NB4 (cell line): ENCODE data around the gene KMT2C.

ENCODE experiments used
- DNase-seq: peaks from one replicate; pipeline ENCODE4 v3.0.0; 2010; ENCODE audit warnings: low read depth
- H3K4me3 ChIP-seq: one replicate; pipeline ENCODE4 v1.5.1; 2011; ENCODE audit warnings: mild to moderate bottlenecking, low read depth, low read length, moderate library complexity
- CTCF ChIP-seq: IDR thresholded peaks from one replicate; pipeline ENCODE4 v1.5.1; 2012; ENCODE audit warnings: low read depth, low read length
- MAX ChIP-seq: IDR thresholded peaks from 2 replicates; pipeline ENCODE4 v1.6.1; 2011; ENCODE audit warnings: low read depth, low read length
- MYC ChIP-seq: IDR thresholded peaks from 2 replicates; pipeline ENCODE4 v1.6.1; 2011; ENCODE audit warnings: low read depth, low read length
- POLR2A ChIP-seq: IDR thresholded peaks from 2 replicates; pipeline ENCODE4 v1.6.1; 2011; ENCODE audit warnings: mild to moderate bottlenecking; ENCODE audit not compliant: insufficient read length; ENCODE audit errors: extremely low read depth

The KMT2C gene

GRCh38 chr7:152347888-152348287 is 87.9 kb downstream of the KMT2C start:
- H3K4me3 ChIP-seq = no peak overlapping the region
- TF ChIP-seq CTCF (no peak), POLR2A (no peak), MAX (no peak)
- no peak for DNase-seq

GRCh38 chr7:152344253-152344652 is 91.5 kb downstream of the KMT2C start:
- H3K4me3 ChIP-seq = no peak overlapping the region
- no peak for DNase-seq
- TF ChIP-seq MYC = no peak
- TF ChIP-seq MAX = no peak
- no peak for TF ChIP-seq POLR2A
- no peak for TF ChIP-seq CTCF

GRCh38 chr7:152342796-152343195 is 93.0 kb downstream of the KMT2C start:
- no peak overlapping the region for H3K4me3 ChIP-seq
- TF ChIP-seq CTCF (no peak), MAX (no peak), POLR2A (no peak), MYC (no peak)
- no peak for DNase-seq

- no peak for DNase-seq
- TF ChIP-seq CTCF = no peak
- TF ChIP-seq POLR2A = no peak
- TF ChIP-seq MAX = no peak
- no peak for TF ChIP-seq MYC
- H3K4me3 ChIP-seq = no peak overlapping the region
Measured at GRCh38 chr7:152341914-152342236, 93.9 kb downstream of the KMT2C start.

GRCh38 chr7:152341039-152341913 is 94.5 kb downstream of the KMT2C start:
- H3K4me3 ChIP-seq = no peak overlapping the region
- TF ChIP-seq MAX = 0 out of 2 replicates have a peak, but pooled peaks have one; percentile 24
- TF ChIP-seq CTCF = peak; percentile 59
- no peak for TF ChIP-seq MYC
- DNase-seq = peak; percentile 60
